ENCODE data around the gene ZNF718. TPM values are rescaled to one million over a fixed set of nuclear protein-coding genes. Genes with fewer than 3 reads are reported as not detected.

The ZNF718 gene
- total RNA-seq, 1 donor from 2014 or later: 10.3 TPM

DNA sequence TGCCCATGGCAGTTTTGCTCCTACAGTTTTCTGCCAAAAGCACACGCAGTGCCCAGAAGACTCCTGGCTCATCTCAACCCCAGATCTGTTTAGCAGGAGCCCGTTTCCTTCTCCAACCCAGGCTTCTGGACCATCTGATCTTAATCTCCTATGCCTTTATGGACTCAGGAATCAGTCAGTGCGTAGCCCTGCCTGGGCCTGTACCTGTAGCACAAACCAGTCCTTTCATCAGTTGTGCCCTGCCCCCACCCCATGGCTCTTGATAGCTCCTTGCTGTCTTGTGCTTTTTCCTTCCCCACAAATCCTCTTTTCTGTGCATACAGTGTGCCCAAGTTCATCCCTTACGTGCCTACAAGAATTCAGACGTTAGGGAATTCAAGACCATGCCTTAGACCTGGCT, 1.5 kb downstream of the ZNF718 start:
- no peak for TF ChIP-seq CTCF (IDR thresholded peaks at IDR 0.05; ENCODE audit: unreplicated experiment)
- peaks cover 12% of the 10 kb centered on the region for H3K36me3 Mint-ChIP-seq (ENCODE audit: insufficient read depth)
- no peak for DNase-seq (ENCODE audit: low spot score, unreplicated experiment)

DNA sequence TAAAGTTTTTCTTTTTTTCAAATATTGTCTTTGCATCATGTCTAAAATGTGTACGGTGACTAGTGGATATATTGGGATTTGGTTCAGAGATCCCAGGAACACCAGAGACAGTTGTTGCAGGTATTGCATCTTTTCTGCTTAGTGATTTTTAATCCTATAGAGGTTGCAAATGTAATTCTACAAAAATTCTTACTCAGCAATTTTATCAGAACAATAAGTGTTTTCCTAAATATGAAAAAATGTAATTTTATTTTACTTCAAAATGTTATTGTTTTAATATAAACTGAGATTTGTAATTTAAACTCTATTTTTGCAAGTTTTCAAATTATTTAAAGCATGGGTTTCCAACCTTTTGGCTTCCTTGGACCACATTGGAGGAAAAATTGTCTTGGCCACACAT, 8.2 kb downstream of the ZNF718 start:
- Mint-ChIP-seq H3K27ac (no peak overlapping the region), H3K4me1 (ENCODE audit: low read depth) (no peaks in the 10 kb centered on the region), H3K9me3 (ENCODE audit: low read depth) (peaks cover 17% of the 10 kb centered on the region), H3K27me3 (no peaks in the 10 kb centered on the region), H3K4me3 (ENCODE audit: low read depth) (no peak overlapping the region), H3K36me3 (ENCODE audit: insufficient read depth) (peaks cover 35% of the 10 kb centered on the region)
- TF ChIP-seq CTCF (IDR thresholded peaks at IDR 0.05; ENCODE audit: unreplicated experiment): no peak
- DNase-seq (ENCODE audit: low spot score, unreplicated experiment): no peak

More for the DNA sequence above, 1.5 kb downstream of the ZNF718 start:
- H3K4me3 Mint-ChIP-seq (ENCODE audit: low read depth): peak overlapping the region; percentile 97
- peaks cover 17% of the 10 kb centered on the region for H3K9me3 Mint-ChIP-seq (ENCODE audit: low read depth)
- peaks cover 10% of the 10 kb centered on the region for H3K4me1 Mint-ChIP-seq (ENCODE audit: low read depth)
- H3K27me3 Mint-ChIP-seq: no peaks in the 10 kb centered on the region
- peak overlapping the region; percentile 99 for H3K27ac Mint-ChIP-seq

DNA sequence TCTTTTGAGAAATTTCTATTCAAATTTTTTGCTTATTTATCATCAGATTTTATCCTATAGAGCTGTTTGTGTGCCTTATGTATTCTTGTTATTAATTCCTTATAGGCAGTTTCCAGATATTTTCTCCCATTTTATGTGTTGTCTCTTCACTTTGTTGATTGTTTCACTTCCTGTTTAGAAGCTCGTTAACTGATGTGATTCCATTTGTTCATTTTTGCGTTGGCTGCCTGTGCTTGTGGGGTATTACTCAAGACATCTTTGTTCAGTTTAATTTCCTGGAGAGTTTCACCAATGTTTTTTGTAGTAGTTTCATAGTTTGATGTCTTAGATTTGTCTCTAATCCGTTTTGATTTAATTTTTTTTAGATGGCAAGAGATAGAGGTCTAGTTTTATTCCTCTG, 14.6 kb downstream of the ZNF718 start:
- H3K9me3 Mint-ChIP-seq (ENCODE audit: low read depth): peaks cover 58% of the 10 kb centered on the region
- H3K36me3 Mint-ChIP-seq (ENCODE audit: insufficient read depth): peaks cover 86% of the 10 kb centered on the region
- H3K4me1 Mint-ChIP-seq (ENCODE audit: low read depth): no peaks in the 10 kb centered on the region
- no peak for TF ChIP-seq CTCF (IDR thresholded peaks at IDR 0.05; ENCODE audit: unreplicated experiment)
- H3K4me3 Mint-ChIP-seq (ENCODE audit: low read depth): no peak overlapping the region
- H3K27ac Mint-ChIP-seq: no peak overlapping the region
- no peak for DNase-seq (ENCODE audit: low spot score, unreplicated experiment)
- no peaks in the 10 kb centered on the region for H3K27me3 Mint-ChIP-seq

GRCh38 chr4:139691-140090, 15.4 kb downstream of the ZNF718 start:
- Mint-ChIP-seq H3K9me3 (ENCODE audit: low read depth) (peaks cover 65% of the 10 kb centered on the region), H3K4me3 (ENCODE audit: low read depth) (no peak overlapping the region), H3K27ac (no peak overlapping the region), H3K36me3 (ENCODE audit: insufficient read depth) (peaks cover 87% of the 10 kb centered on the region), H3K27me3 (no peaks in the 10 kb centered on the region), H3K4me1 (ENCODE audit: low read depth) (no peaks in the 10 kb centered on the region)
- DNase-seq (ENCODE audit: low spot score, unreplicated experiment): no peak
- TF ChIP-seq CTCF (IDR thresholded peaks at IDR 0.05; ENCODE audit: unreplicated experiment): no peak

GRCh38 chr4:146621-147020, 22.3 kb downstream of the ZNF718 start:
- Mint-ChIP-seq H3K36me3 (ENCODE audit: insufficient read depth) (peaks cover 74% of the 10 kb centered on the region), H3K4me1 (ENCODE audit: low read depth) (no peaks in the 10 kb centered on the region), H3K4me3 (ENCODE audit: low read depth) (no peak overlapping the region), H3K27ac (no peak overlapping the region), H3K27me3 (no peaks in the 10 kb centered on the region), H3K9me3 (ENCODE audit: low read depth) (peaks cover 48% of the 10 kb centered on the region)
- TF ChIP-seq CTCF (IDR thresholded peaks at IDR 0.05; ENCODE audit: unreplicated experiment): no peak
- no peak for DNase-seq (ENCODE audit: low spot score, unreplicated experiment)

All from progenitor cell of endocrine pancreas (in vitro differentiated cells).